HCT116 (cell line): ENCODE data around the gene GPAM. TPM values are rescaled to one million over a fixed set of nuclear protein-coding genes. Genes with fewer than 3 reads are reported as not detected.

Source experiments
- ATAC-seq: fragments of 200-7000 bp; cut with Tn5 transposase; 2 replicates; pipeline ENCODE4 v1.9.1; 2020; ENCODE audit warnings: mild to moderate bottlenecking, moderate library complexity
- BruUV-seq: library from RNA; stranded (reverse); fragments of 400-500 nt; replicated peaks from 2 replicates; lab custom pipeline; 2021; lab: Mats Ljungman, UMichigan
- CTCF ChIA-PET: fragments of 300-600 bp; sonication (Branson Sonifier 250); formaldehyde crosslinking; loops from one replicate; lab custom pipeline; 2021; ENCODE audit warnings: antibody characterized with exemption; lab: Charles Lee
- POLR2A ChIA-PET: fragments of 300-600, 350-600 bp; sonication (Branson Sonifier 250); formaldehyde crosslinking; loops from one replicate; lab custom pipeline; 2021; ENCODE audit warnings: antibody characterized with exemption; lab: Charles Lee
- RAD21 ChIA-PET, 2 experiments: fragments of 300-600 bp; sonication (Branson Sonifier 250); formaldehyde crosslinking; loops; one replicate each; lab custom pipeline; 2023; ENCODE audit warnings: low total read pairs in 2 of 2; ENCODE audit not compliant: uncharacterized antibody in 2 of 2, unreplicated experiment in 2 of 2, low non-redundant PET in 1 of 2; lab: Charles Lee
- DNase-seq: peaks from one replicate; pipeline ENCODE4 v3.0.0-alpha.2; 2010; ENCODE audit warnings: low read depth, low spot score
- H2AFZ ChIP-seq: fragments of 200-600 bp; shearing (Covaris generic), sonication (generic); 2 replicates; pipeline ENCODE4 v1.6.1; 2017; ENCODE audit warnings: low read depth, mixed run types, mixed read lengths, antibody characterized with exemption, low read length; ENCODE audit not compliant: poor library complexity, severe bottlenecking
- H3K27ac ChIP-seq: 2 replicates; pipeline ENCODE4 v1.5.1; 2012; ENCODE audit warnings: low read depth, low read length
- H3K27me3 ChIP-seq: fragments of 200-600 bp; sonication (generic); 2 replicates; pipeline ENCODE4 v1.6.1; 2016; ENCODE audit warnings: mixed run types, low read length, mixed read lengths; ENCODE audit not compliant: insufficient read depth
- H3K36me3 ChIP-seq, 2 experiments: fragments of 200-500 bp in 1 of 2; fragments of 200-600 bp in 1 of 2; sonication (Bioruptor generic) in 1 of 2; sonication (generic) in 1 of 2; 2 replicates each; pipeline versions ENCODE4 v1.5.1 to v1.6.1; 2014 to 2016; ENCODE audit warnings: low read length in 2 of 2, inconsistent platforms in 1 of 2, mixed read lengths in 1 of 2, mixed run types in 1 of 2; ENCODE audit not compliant: insufficient read depth in 2 of 2, control insufficient read depth in 1 of 2
- H3K4me1 ChIP-seq, 2 experiments: fragments of 200-600 bp in 1 of 2; sonication (generic) in 1 of 2; 2 replicates each; pipeline versions ENCODE4 v1.5.1 to v1.6.1; 2012 to 2017; ENCODE audit warnings: low read length in 2 of 2, inconsistent platforms in 1 of 2, mild to moderate bottlenecking in 1 of 2, mixed read lengths in 1 of 2, mixed run types in 1 of 2, moderate library complexity in 1 of 2; ENCODE audit not compliant: insufficient read depth in 2 of 2, control insufficient read depth in 1 of 2
- H3K4me2 ChIP-seq: fragments of 200-600 bp; sonication (generic); 2 replicates; pipeline ENCODE4 v1.6.1; 2017; ENCODE audit warnings: mixed run types, low read length, mixed read lengths
- H3K4me3 ChIP-seq, 2 experiments: fragments of 200-600 bp in 1 of 2; sonication (generic) in 1 of 2; replicated peaks in 1 of 2; 2 replicates each; pipeline ENCODE4 v1.5.1; 2011 to 2016; ENCODE audit warnings: low read length in 2 of 2, control low read depth in 1 of 2, low read depth in 1 of 2, mild to moderate bottlenecking in 1 of 2, mixed read lengths in 1 of 2, mixed run types in 1 of 2
- H3K79me2 ChIP-seq: fragments of 200-600 bp; sonication (generic); 2 replicates; pipeline ENCODE4 v1.6.1; 2017; ENCODE audit warnings: mild to moderate bottlenecking, mixed run types, low read length, moderate library complexity, mixed read lengths; ENCODE audit not compliant: insufficient read depth
- H3K9ac ChIP-seq: fragments of 200-600 bp; sonication (generic); 2 replicates; pipeline ENCODE4 v1.6.1; 2016; ENCODE audit warnings: low read length, mixed read lengths
- H3K9me2 ChIP-seq: fragments of 200-600 bp; sonication (generic), shearing (Covaris generic); 2 replicates; pipeline ENCODE4 v1.6.1; 2017; ENCODE audit warnings: mixed run types, mild to moderate bottlenecking, moderate library complexity; ENCODE audit not compliant: insufficient read depth
- H3K9me3 ChIP-seq, 2 experiments: fragments of 200-500 bp in 1 of 2; fragments of 200-600 bp in 1 of 2; sonication (Bioruptor generic) in 1 of 2; sonication (generic) in 1 of 2; 2 replicates each; pipeline ENCODE4 v1.6.1; 2014 to 2017; ENCODE audit warnings: low read length in 2 of 2, mixed read lengths in 2 of 2, inconsistent platforms in 1 of 2, low read depth in 1 of 2, mild to moderate bottlenecking in 1 of 2, mixed run types in 1 of 2, moderate library complexity in 1 of 2; ENCODE audit not compliant: control insufficient read depth in 1 of 2, insufficient read depth in 1 of 2
- H4K20me1 ChIP-seq: fragments of 200-600 bp; sonication (generic), shearing (Covaris generic); 2 replicates; pipeline ENCODE4 v1.6.1; 2017; ENCODE audit warnings: mixed run types, mild to moderate bottlenecking, moderate library complexity; ENCODE audit not compliant: insufficient read depth
- CBX3 ChIP-seq: IDR thresholded peaks from 2 replicates; pipeline ENCODE4 v1.6.1; 2012; ENCODE audit warnings: low read depth
- EGR1 ChIP-seq: IDR thresholded peaks from 2 replicates; pipeline ENCODE4 v1.6.1; 2012; ENCODE audit warnings: low read depth
- ELF1 ChIP-seq: IDR thresholded peaks from 2 replicates; pipeline ENCODE4 v1.6.1; 2012; ENCODE audit warnings: low read depth, borderline replicate concordance
- EZH2 ChIP-seq: fragments of 200-600 bp; sonication (generic); IDR thresholded peaks from 2 replicates; pipeline ENCODE4 v1.6.1; 2017; ENCODE audit warnings: antibody characterized with exemption, mixed run types
- EZH2phosphoT487 ChIP-seq: fragments of 200-600 bp; IDR thresholded peaks from 2 replicates; pipeline ENCODE4 v1.6.1; 2018; ENCODE audit warnings: antibody characterized with exemption, borderline replicate concordance
- JUND ChIP-seq: IDR thresholded peaks from 2 replicates; pipeline ENCODE4 v1.6.1; 2012
- POLR2A ChIP-seq: IDR thresholded peaks from 2 replicates; pipeline ENCODE4 v1.7.0; 2011; ENCODE audit warnings: borderline replicate concordance; ENCODE audit not compliant: insufficient read depth, insufficient read length; ENCODE audit errors: extremely low read depth
- POLR2AphosphoS5 ChIP-seq: IDR thresholded peaks from 2 replicates; pipeline ENCODE4 v1.6.1; 2011; ENCODE audit warnings: mild to moderate bottlenecking, low read depth, low read length, moderate library complexity
- RAD21 ChIP-seq: IDR thresholded peaks from 2 replicates; pipeline ENCODE4 v1.6.1; 2012; ENCODE audit warnings: low read depth, mild to moderate bottlenecking
- SIN3A ChIP-seq: IDR thresholded peaks from 2 replicates; pipeline ENCODE4 v1.6.1; 2012; ENCODE audit warnings: low read depth
- SP1 ChIP-seq: IDR thresholded peaks from 2 replicates; pipeline ENCODE4 v1.6.1; 2012; ENCODE audit warnings: low read depth
- TCF7L2 ChIP-seq: IDR thresholded peaks from 2 replicates; pipeline ENCODE4 v1.7.0; 2011; ENCODE audit warnings: borderline replicate concordance, inconsistent platforms; ENCODE audit not compliant: insufficient read depth, insufficient read length; ENCODE audit errors: extremely low read depth
- YY1 ChIP-seq: IDR thresholded peaks from 2 replicates; pipeline ENCODE4 v1.6.1; 2011; ENCODE audit warnings: low read length, low read depth, moderate library complexity, mild to moderate bottlenecking; ENCODE audit not compliant: insufficient replicate concordance; ENCODE audit errors: extremely low read depth
- ZBTB33 ChIP-seq: IDR thresholded peaks from 2 replicates; pipeline ENCODE4 v1.6.1; 2011; ENCODE audit warnings: mild to moderate bottlenecking, low read length, moderate library complexity; ENCODE audit not compliant: insufficient replicate concordance; ENCODE audit errors: extremely low read depth
- ZFX ChIP-seq: fragments of 450-650 bp; IDR thresholded peaks from 2 replicates; pipeline ENCODE4 v1.6.1; 2017
- ZNF274 ChIP-seq: fragments of 200-500 bp; sonication (Bioruptor generic); IDR thresholded peaks from 2 replicates; pipeline ENCODE4 v1.6.1; 2014; ENCODE audit warnings: mild to moderate bottlenecking, low read depth, low read length, inconsistent platforms
- intact Hi-C: fragments of 100-400 bp; cut with micrococcal nuclease; formaldehyde crosslinking; loops from 2 replicates; pipeline ENCODE4 v1.10.0; 2022
- total RNA-seq: library from RNA; stranded (reverse); gene quantifications from one replicate; pipeline ENCODE4 v1.2.1, GENCODE V29; 2021; ENCODE audit not compliant: unreplicated experiment
- TF ChIP-seq, protein P1 (sequence below): IDR thresholded peaks from 2 replicates; pipeline ENCODE4 v1.6.1; 2012
- TF ChIP-seq, protein P2 (sequence below), 3 experiments: fragments of 200-600 bp in 1 of 3; sonication (generic) in 1 of 3; IDR thresholded peaks in 2 of 3; conservative IDR thresholded peaks in 1 of 3; 2 replicates each; pipeline ENCODE4 v1.5.1; 2012 to 2017; ENCODE audit warnings: low read depth in 2 of 3, low read length in 2 of 3, antibody characterized with exemption in 1 of 3, borderline replicate concordance in 1 of 3, control low read depth in 1 of 3, mild to moderate bottlenecking in 1 of 3, mixed read lengths in 1 of 3, mixed run types in 1 of 3, moderate library complexity in 1 of 3; ENCODE audit not compliant: insufficient read depth in 1 of 3
- TF ChIP-seq, protein P3 (sequence below): IDR thresholded peaks from 2 replicates; pipeline ENCODE4 v1.6.1; 2012

Gene GPAM
- total RNA-seq, 1 experiment from 2014 or later: 19.3 TPM

DNA sequence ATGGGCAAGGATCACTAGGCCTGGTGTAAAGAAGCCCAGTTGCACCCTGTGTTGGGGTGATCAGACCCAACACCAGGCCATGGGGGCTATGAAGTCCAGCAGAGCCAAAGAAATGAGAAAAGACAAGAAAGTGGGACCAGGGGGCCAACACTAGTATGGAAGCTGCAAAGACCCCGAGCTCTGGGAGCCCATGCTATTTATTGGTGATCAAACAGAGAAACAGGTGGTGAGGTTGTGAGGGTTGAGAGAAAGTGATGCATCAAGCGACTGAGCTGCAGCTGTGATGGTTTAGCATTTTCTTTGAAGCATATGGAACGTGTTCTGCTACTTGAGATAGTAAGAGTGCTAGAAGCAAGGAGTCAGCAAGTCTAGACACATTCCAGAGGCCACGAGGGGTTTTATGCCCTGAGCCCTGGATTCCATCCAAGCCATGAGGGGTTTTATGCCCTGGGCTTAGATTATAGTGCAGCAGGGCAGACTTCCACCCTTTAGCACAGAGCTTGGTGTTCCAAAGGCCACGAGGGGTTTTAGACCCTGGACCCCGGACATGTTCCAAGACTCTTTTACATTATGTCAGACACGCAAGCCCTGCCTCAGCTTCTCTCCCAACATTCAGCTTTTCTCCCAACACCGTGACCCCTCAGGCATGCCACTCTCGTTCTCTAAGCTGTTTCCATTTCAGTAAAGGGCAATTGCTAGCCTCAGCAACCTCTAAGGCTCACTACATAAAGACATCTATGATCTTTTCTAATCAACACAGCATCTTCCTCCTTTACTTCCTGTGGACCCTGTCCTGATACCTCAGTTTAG, 43.1 kb upstream of the GPAM start:
- H3K4me1 ChIP-seq: peaks cover 0 to 4% of the 10 kb centered on the region in 2 experiments; a peak in 1 of 4 replicates
- no peaks in the 10 kb centered on the region for H4K20me1 ChIP-seq
- H3K9ac ChIP-seq: no peak overlapping the region
- no peaks in the 10 kb centered on the region; a peak in 1 of 4 replicates for H3K9me3 ChIP-seq
- no TSS peak for BruUV-seq
- RAD21 ChIA-PET: no interaction called here
- CTCF ChIA-PET: no interaction called here
- no peak overlapping the region for H3K4me2 ChIP-seq
- no peak overlapping the region for H2AFZ ChIP-seq
- H3K27ac ChIP-seq: no peak overlapping the region
- H3K36me3 ChIP-seq: no peaks in the 10 kb centered on the region
- DNase-seq: no peak
- H3K4me3 ChIP-seq: no peak overlapping the region
- POLR2A ChIA-PET: no interaction called here
- ATAC-seq: no peak
- H3K9me2 ChIP-seq: no peaks in the 10 kb centered on the region
- H3K27me3 ChIP-seq: no peaks in the 10 kb centered on the region
- no peaks in the 10 kb centered on the region for H3K79me2 ChIP-seq
- intact Hi-C loops: no loop called here
- TF ChIP-seq JUND (no peak), ZFX (no peak), ZNF274 (no peak), SP1 (no peak), EZH2phosphoT487 (no peak), CBX3 (no peak), EGR1 (no peak), POLR2A (no peak), YY1 (no peak), ELF1 (no peak), RAD21 (no peak), SIN3A (no peak), EZH2 (no peak), TCF7L2 (no peak), POLR2AphosphoS5 (no peak), ZBTB33 (no peak)
- TF ChIP-seq, protein P1, sequence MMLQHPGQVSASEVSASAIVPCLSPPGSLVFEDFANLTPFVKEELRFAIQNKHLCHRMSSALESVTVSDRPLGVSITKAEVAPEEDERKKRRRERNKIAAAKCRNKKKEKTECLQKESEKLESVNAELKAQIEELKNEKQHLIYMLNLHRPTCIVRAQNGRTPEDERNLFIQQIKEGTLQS: no peak
- TF ChIP-seq, protein P2, sequence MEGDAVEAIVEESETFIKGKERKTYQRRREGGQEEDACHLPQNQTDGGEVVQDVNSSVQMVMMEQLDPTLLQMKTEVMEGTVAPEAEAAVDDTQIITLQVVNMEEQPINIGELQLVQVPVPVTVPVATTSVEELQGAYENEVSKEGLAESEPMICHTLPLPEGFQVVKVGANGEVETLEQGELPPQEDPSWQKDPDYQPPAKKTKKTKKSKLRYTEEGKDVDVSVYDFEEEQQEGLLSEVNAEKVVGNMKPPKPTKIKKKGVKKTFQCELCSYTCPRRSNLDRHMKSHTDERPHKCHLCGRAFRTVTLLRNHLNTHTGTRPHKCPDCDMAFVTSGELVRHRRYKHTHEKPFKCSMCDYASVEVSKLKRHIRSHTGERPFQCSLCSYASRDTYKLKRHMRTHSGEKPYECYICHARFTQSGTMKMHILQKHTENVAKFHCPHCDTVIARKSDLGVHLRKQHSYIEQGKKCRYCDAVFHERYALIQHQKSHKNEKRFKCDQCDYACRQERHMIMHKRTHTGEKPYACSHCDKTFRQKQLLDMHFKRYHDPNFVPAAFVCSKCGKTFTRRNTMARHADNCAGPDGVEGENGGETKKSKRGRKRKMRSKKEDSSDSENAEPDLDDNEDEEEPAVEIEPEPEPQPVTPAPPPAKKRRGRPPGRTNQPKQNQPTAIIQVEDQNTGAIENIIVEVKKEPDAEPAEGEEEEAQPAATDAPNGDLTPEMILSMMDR (IDR thresholded peaks at IDR 0.05 in 2 of 3, conservative IDR thresholded peaks at IDR 0.05 in 1 of 3; ENCODE audit: borderline replicate concordance in 1 of 3, insufficient read depth in 1 of 3, low read depth in 2 of 3, low read length in 2 of 3): no peak
- TF ChIP-seq, protein P3, sequence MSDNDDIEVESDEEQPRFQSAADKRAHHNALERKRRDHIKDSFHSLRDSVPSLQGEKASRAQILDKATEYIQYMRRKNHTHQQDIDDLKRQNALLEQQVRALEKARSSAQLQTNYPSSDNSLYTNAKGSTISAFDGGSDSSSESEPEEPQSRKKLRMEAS: no peak
